ENCODE results near the gene DGKD.

DNA sequence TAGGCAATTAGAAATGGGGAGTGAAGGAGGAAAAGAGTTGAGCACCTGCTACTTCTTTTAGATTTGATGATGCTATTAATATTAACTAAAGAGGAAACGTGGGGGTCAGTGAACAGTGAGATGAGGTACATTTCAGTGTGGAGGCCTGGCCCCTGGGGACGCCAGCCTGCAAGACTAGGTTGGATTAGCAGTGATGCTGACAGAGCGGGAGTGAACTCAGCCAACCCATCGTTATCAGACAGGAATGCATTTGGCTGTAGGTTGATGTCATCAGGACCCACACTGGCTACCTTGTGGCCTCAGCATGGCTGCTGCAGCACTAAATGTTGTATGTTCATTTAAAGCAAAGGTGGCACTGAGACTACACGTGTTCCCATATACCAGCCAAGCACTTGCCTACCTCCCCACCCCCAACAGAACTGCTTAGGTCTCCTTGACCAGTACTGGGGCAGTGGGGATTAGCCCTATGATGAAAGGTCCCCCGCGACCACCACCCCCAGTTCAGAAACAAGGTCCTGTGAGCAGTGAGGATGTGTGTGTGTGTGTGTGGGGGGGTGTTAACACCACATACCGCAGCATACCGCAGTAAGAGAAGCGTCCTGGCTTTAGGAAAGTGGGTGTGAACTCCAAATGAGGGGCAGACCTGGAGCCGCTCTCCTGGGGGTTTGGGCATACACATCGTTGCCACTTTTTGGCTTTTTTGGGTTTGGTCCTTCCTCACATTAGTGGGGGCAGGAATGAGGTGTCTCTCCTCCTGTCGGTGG lies 26.0 kb downstream of the DGKD start:
- TF ChIP-seq CTCF (IDR thresholded peaks at IDR 0.05): no peak
- TF ChIP-seq POLR2A (IDR thresholded peaks at IDR 0.05): no peak

Measured in Peyer's patch (tissue), 4 donors.